Measurements from ENCODE around the gene MORN1.

Gene MORN1

GRCh38 chr1:2393471-2393877 lies 2.1 kb upstream of the MORN1 start:
- peaks cover 25% of the 10 kb centered on the region for H3K4me1 ChIP-seq (ENCODE audit: insufficient read depth, low read length, poor library complexity, severe bottlenecking)
- H3K4me3 ChIP-seq (ENCODE audit: low read length, poor library complexity, severe bottlenecking), result peak overlapping the region; percentile 88
- H3K9ac ChIP-seq (ENCODE audit: low read depth, low read length, poor library complexity, severe bottlenecking), result peak overlapping the region; percentile 88
- H3F3A ChIP-seq (ENCODE audit: low read depth), result no peaks in the 10 kb centered on the region
- H4K20me1 ChIP-seq (ENCODE audit: insufficient read depth, low read length, poor library complexity, severe bottlenecking), result peaks cover 24% of the 10 kb centered on the region
- TF ChIP-seq EZH2phosphoT487 (IDR thresholded peaks at IDR 0.05; ENCODE audit: borderline replicate concordance) (no peak), CTCF (conservative IDR thresholded peaks at IDR 0.05; ENCODE audit: low read length) (no peak)
- peaks cover 56% of the 10 kb centered on the region for H3K79me2 ChIP-seq (ENCODE audit: insufficient read depth, low read length)
- H2AFZ ChIP-seq (ENCODE audit: low read length), result no peak overlapping the region
- peaks cover 19% of the 10 kb centered on the region; the same call in 1 of the 2 replicates for H3K36me3 ChIP-seq (ENCODE audit: insufficient read depth, low read length)
- H3K9me3 ChIP-seq (ENCODE audit: insufficient read depth, low read depth, low read length), result no peaks in the 10 kb centered on the region
- H3K9me2 ChIP-seq (replicated peaks; ENCODE audit: low read depth, low read length), result no peaks in the 10 kb centered on the region
- no peaks in the 10 kb centered on the region for H3K27me3 ChIP-seq (ENCODE audit: insufficient read depth, low read length, poor library complexity, severe bottlenecking)
- peak overlapping the region; percentile 90 for H3K4me2 ChIP-seq (ENCODE audit: low read depth, low read length, poor library complexity, severe bottlenecking)

- H4K20me1 ChIP-seq (ENCODE audit: insufficient read depth, low read length, poor library complexity, severe bottlenecking), result peaks cover 24% of the 10 kb centered on the region
- TF ChIP-seq EZH2phosphoT487 (IDR thresholded peaks at IDR 0.05; ENCODE audit: borderline replicate concordance) (no peak), CTCF (conservative IDR thresholded peaks at IDR 0.05; ENCODE audit: low read length) (no peak)
- peaks cover 25% of the 10 kb centered on the region for H3K4me1 ChIP-seq (ENCODE audit: insufficient read depth, low read length, poor library complexity, severe bottlenecking)
- no peaks in the 10 kb centered on the region for H3K9me2 ChIP-seq (replicated peaks; ENCODE audit: low read depth, low read length)
- H3K9me3 ChIP-seq (ENCODE audit: insufficient read depth, low read depth, low read length), result no peaks in the 10 kb centered on the region
- no peaks in the 10 kb centered on the region for H3K27me3 ChIP-seq (ENCODE audit: insufficient read depth, low read length, poor library complexity, severe bottlenecking)
- peak overlapping the region; percentile 90 for H3K4me2 ChIP-seq (ENCODE audit: low read depth, low read length, poor library complexity, severe bottlenecking)
- peak overlapping the region; percentile 88 for H3K4me3 ChIP-seq (ENCODE audit: low read length, poor library complexity, severe bottlenecking)
- no peak overlapping the region for H2AFZ ChIP-seq (ENCODE audit: low read length)
- peak overlapping the region; percentile 88 for H3K9ac ChIP-seq (ENCODE audit: low read depth, low read length, poor library complexity, severe bottlenecking)
- H3K36me3 ChIP-seq (ENCODE audit: insufficient read depth, low read length), result peaks cover 14% of the 10 kb centered on the region; the same call in 1 of the 2 replicates
- peaks cover 56% of the 10 kb centered on the region for H3K79me2 ChIP-seq (ENCODE audit: insufficient read depth, low read length)
- H3F3A ChIP-seq (ENCODE audit: low read depth), result no peaks in the 10 kb centered on the region
These were observed 1.3 kb upstream of the MORN1 start for GRCh38 chr1:2392686-2393085.

- Histone ChIP-seq H4K20me1 (ENCODE audit: insufficient read depth, low read length, poor library complexity, severe bottlenecking) (peaks cover 24% of the 10 kb centered on the region), H3K9ac (ENCODE audit: low read depth, low read length, poor library complexity, severe bottlenecking) (peak overlapping the region; percentile 88), H3K4me1 (ENCODE audit: insufficient read depth, low read length, poor library complexity, severe bottlenecking) (peaks cover 25% of the 10 kb centered on the region), H3K4me3 (ENCODE audit: low read length, poor library complexity, severe bottlenecking) (peak overlapping the region; percentile 88), H3K4me2 (ENCODE audit: low read depth, low read length, poor library complexity, severe bottlenecking) (peak overlapping the region; percentile 90), H3K36me3 (ENCODE audit: insufficient read depth, low read length) (peaks cover 8% of the 10 kb centered on the region; the same call in 1 of the 2 replicates), H3K79me2 (ENCODE audit: insufficient read depth, low read length) (peaks cover 56% of the 10 kb centered on the region), H3K9me3 (ENCODE audit: insufficient read depth, low read depth, low read length) (no peaks in the 10 kb centered on the region), H2AFZ (ENCODE audit: low read length) (no peak overlapping the region), H3F3A (ENCODE audit: low read depth) (no peaks in the 10 kb centered on the region), H3K9me2 (replicated peaks; ENCODE audit: low read depth, low read length) (no peaks in the 10 kb centered on the region), H3K27me3 (ENCODE audit: insufficient read depth, low read length, poor library complexity, severe bottlenecking) (no peaks in the 10 kb centered on the region)
- no peak for TF ChIP-seq EZH2phosphoT487 (IDR thresholded peaks at IDR 0.05; ENCODE audit: borderline replicate concordance)
- no peak for TF ChIP-seq CTCF (conservative IDR thresholded peaks at IDR 0.05; ENCODE audit: low read length)
These were observed 666 bp upstream of the MORN1 start for GRCh38 chr1:2391931-2392509.
